ENCODE data around the gene NTM. TPM values are rescaled to one million over a fixed set of nuclear protein-coding genes. Genes with fewer than 3 reads are reported as not detected.

Gene NTM
- polyA plus RNA-seq, 1 donor from 2014 or later: not detected

- H3K36me3 Mint-ChIP-seq: peaks cover 4% of the 10 kb centered on the region
- peaks cover 2 to 8% (median 6%) of the 10 kb centered on the region in 3 donors for H3K9me3 Mint-ChIP-seq
- no peak overlapping the region for H3K27ac Mint-ChIP-seq
- no peak overlapping the region for H3K4me3 Mint-ChIP-seq
- no peaks in the 10 kb centered on the region for H3K27me3 Mint-ChIP-seq
- no peaks in the 10 kb centered on the region for H3K4me1 Mint-ChIP-seq
Measured at GRCh38 chr11:131880976-131881375, 510.6 kb downstream of the NTM start.

GRCh38 chr11:131883332-131883731, 512.9 kb downstream of the NTM start:
- no peaks in the 10 kb centered on the region for H3K27me3 Mint-ChIP-seq
- H3K27ac Mint-ChIP-seq: no peak overlapping the region
- peaks cover 2 to 8% (median 8%) of the 10 kb centered on the region in 3 donors for H3K9me3 Mint-ChIP-seq
- no peaks in the 10 kb centered on the region for H3K4me1 Mint-ChIP-seq
- H3K36me3 Mint-ChIP-seq: peaks cover 2% of the 10 kb centered on the region
- H3K4me3 Mint-ChIP-seq: no peak overlapping the region

GRCh38 chr11:131884461-131885073, 514.2 kb downstream of the NTM start:
- H3K4me3 Mint-ChIP-seq: no peak overlapping the region
- no peaks in the 10 kb centered on the region for H3K4me1 Mint-ChIP-seq
- peaks cover 2 to 8% (median 4%) of the 10 kb centered on the region in 3 donors for H3K9me3 Mint-ChIP-seq
- H3K27me3 Mint-ChIP-seq: no peaks in the 10 kb centered on the region
- H3K27ac Mint-ChIP-seq: no peak overlapping the region
- no peaks in the 10 kb centered on the region for H3K36me3 Mint-ChIP-seq

GRCh38 chr11:131885431-131885830, 515.0 kb downstream of the NTM start:
- H3K27ac Mint-ChIP-seq: no peak overlapping the region
- H3K4me1 Mint-ChIP-seq: no peaks in the 10 kb centered on the region
- peaks cover 0 to 8% (median 4%) of the 10 kb centered on the region in 3 donors for H3K9me3 Mint-ChIP-seq
- no peaks in the 10 kb centered on the region for H3K36me3 Mint-ChIP-seq
- H3K4me3 Mint-ChIP-seq: peak overlapping the region in 1 of 4 donors; percentile 47
- H3K27me3 Mint-ChIP-seq: no peaks in the 10 kb centered on the region

- Mint-ChIP-seq H3K4me1 (no peaks in the 10 kb centered on the region), H3K27me3 (no peaks in the 10 kb centered on the region), H3K27ac (no peak overlapping the region), H3K4me3 (no peak overlapping the region), H3K36me3 (no peaks in the 10 kb centered on the region), H3K9me3 (peaks cover 0 to 8% (median 4%) of the 10 kb centered on the region in 3 donors)
Measured at GRCh38 chr11:131886201-131886600, 515.8 kb downstream of the NTM start.

DNA sequence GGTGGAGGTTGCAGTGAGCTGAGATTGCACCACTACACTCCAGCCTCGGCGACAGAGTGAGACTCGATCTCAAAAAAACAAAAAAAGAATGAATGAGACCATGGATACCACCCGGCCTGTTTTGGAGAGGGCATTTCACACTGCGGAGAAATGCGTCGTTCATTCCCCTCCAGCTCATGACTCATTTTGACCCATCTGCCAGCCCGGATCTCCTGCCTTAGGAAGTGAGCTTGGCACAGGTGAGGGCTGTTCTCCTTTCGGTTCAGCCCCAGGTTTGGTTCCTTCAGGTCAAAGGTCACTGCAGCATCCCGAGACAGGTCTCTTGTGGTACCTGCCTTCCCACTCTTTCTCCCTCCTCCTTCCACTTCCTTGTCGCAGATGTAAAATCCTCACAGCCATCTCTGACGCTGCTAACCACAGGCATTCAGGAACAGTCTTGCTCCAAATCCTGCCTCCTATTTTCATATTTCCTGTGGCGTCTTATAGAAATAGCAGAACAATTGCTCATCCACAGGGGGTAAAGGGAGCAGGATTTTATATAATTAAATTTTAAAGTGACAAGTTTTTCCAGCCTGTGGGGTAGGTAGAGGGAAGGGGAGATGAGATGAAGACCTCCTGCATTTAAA, 517.9 kb downstream of the NTM start:
- H3K27me3 Mint-ChIP-seq: no peaks in the 10 kb centered on the region
- no peak overlapping the region for H3K27ac Mint-ChIP-seq
- H3K4me3 Mint-ChIP-seq: no peak overlapping the region
- no peaks in the 10 kb centered on the region for H3K4me1 Mint-ChIP-seq
- H3K9me3 Mint-ChIP-seq: peaks cover 0 to 5% (median 0%) of the 10 kb centered on the region in 3 donors
- no peaks in the 10 kb centered on the region for H3K36me3 Mint-ChIP-seq

DNA sequence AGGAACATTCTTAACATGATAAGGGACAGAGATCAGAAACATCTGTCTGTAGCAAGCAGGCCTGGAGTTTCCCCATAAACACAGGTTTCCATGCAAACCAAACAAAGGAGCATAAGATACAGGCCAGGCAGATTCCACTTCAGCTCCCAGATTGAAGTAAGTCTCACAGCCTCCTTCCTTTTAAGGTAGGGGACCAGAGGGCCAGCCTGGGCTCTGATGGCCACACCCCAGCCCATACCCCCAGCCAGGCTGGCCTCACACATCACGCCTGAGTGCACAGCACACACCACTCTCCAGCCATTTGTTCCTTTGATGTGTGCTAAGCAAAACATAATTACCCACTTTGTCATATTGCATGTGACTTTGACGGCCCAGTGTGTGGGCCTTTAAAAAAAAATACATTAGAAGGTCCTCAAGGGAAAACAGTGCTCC, 518.7 kb downstream of the NTM start:
- H3K4me3 Mint-ChIP-seq: no peak overlapping the region
- no peak overlapping the region for H3K27ac Mint-ChIP-seq
- H3K36me3 Mint-ChIP-seq: no peaks in the 10 kb centered on the region
- H3K9me3 Mint-ChIP-seq: peaks cover 0 to 5% (median 0%) of the 10 kb centered on the region in 3 donors
- no peaks in the 10 kb centered on the region for H3K27me3 Mint-ChIP-seq
- no peaks in the 10 kb centered on the region for H3K4me1 Mint-ChIP-seq

DNA sequence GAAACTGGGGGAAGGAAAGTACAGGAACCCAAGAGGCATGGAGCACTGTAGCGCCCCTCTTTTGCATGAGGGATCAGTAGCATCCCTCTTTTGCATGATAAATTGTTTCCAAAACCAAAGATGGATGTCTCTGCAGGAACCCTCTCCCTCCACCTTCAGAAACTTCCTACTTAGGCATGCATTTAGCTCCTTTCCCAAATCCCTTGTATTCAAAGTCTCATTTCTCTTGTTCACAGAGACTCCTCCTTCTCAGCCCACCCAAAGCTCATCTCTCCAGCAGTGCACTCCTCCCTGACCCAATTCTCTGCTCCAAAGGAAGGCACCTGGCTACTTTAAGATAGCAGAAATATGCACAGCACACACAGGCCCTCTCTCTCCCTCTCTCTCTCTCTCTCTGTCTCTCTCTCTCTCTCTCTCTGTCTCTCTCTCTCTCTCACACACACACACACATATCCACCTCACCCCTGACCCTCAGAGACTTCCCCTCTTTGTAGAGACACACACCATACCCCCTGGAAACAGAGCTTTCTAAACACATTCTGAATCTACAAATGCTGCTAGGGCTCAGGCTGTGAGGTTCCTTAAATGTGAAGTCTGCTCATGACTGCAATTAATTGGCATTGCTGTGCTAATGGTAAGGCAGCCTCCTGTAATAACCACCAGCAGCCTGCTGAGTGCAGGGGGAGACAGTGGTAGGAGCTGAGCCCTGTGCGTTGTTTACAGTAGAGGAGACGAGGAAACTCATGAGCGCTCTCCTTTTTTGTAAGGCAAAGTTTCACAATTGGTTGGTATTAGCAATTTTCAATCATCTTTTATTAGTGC, 519.6 kb downstream of the NTM start:
- Mint-ChIP-seq H3K27me3 (no peaks in the 10 kb centered on the region), H3K4me3 (no peak overlapping the region), H3K27ac (no peak overlapping the region), H3K9me3 (peaks cover 0 to 5% (median 0%) of the 10 kb centered on the region in 3 donors), H3K4me1 (no peaks in the 10 kb centered on the region), H3K36me3 (no peaks in the 10 kb centered on the region)

DNA sequence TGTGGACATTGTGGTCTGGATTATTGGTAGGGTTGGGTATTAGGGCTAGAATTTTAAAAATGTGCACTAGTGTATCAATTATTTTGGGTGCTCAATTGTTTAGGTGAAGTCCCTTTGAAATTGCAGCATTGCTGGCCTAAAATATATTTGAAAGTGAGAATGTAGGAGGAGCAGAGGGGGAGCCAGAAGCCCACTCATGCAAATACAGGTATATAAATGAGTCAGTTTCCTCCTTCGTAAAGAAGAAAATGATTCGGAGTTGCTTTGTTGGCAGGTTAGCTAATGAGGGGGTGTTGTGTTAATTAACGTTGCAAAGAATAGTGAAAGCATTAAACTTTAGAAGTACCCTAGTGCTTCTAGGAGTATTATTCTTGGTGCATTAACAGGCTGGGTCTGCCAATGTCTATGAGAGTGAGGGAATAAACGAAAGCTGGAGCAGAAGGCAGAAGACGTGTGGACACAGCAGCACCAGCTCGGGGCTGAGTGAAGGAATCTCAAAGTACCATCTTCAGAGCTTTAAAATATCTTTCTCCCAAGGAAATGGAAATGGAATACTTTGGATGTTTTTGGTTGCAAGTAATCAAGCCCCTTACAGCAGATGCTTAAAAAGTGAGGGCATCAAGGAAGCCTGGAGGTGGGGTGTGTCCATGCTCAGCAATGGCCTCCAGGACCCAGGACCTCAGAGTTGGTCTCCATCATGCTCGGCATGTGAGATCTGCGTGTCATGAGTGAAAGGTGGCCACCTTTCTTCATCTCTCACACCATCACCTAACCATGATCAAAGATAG, 522.9 kb downstream of the NTM start:
- Mint-ChIP-seq H3K36me3 (no peaks in the 10 kb centered on the region), H3K9me3 (peaks cover 0 to 2% (median 0%) of the 10 kb centered on the region in 3 donors), H3K27ac (no peak overlapping the region), H3K4me3 (no peak overlapping the region), H3K4me1 (no peaks in the 10 kb centered on the region), H3K27me3 (peaks cover 3% of the 10 kb centered on the region)

- Mint-ChIP-seq H3K36me3 (no peaks in the 10 kb centered on the region), H3K9me3 (peaks cover 0 to 6% (median 0%) of the 10 kb centered on the region in 3 donors), H3K4me1 (no peaks in the 10 kb centered on the region)
Measured at GRCh38 chr11:131893988-131894387, 523.6 kb downstream of the NTM start.

DNA sequence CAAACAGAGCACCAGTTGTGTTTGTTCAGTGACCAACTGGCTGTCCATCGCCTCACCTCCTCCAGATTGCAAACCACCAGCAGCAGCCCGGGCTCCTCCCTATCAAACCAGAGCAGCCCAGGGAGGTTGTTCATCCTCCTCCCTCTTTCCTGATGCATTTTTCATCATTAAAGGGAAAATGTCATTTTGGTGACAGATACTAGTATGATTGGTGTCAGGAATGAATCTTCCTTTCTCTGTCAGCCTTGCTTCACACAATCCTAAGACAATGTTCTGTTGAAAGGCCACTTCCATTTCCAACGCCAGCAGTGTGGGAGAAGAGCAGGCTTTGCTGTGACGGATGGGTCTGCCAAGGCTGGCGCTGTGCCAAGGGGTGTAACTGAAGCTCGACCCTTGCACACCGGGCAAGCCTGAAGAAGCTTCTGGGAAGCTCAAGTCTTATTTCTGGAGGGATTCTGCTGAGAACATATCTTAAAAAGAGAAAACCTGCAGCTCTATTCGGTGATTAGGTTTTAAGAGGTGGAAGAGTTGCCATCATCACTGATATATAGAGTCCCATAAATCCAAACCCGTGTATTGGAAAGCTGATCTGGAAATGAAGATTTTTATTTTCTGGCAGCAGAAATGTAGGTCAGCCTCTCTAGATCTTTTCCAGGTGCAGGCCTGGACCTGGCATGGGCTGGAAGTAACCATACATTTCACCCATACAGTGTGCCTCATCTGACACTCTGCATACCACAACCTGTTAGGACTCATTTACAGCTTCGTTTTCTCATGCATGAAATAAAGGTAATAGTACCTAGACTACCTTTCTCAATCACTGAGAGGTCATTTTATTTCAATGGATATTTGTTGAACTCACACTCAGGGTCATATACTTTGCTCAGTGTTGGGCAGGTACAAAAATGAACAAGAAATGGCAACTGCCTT, 524.5 kb downstream of the NTM start:
- Mint-ChIP-seq H3K4me3 (no peak overlapping the region), H3K27ac (no peak overlapping the region), H3K36me3 (no peaks in the 10 kb centered on the region), H3K9me3 (peaks cover 0 to 8% (median 0%) of the 10 kb centered on the region in 3 donors), H3K27me3 (peaks cover 3% of the 10 kb centered on the region), H3K4me1 (no peaks in the 10 kb centered on the region)

More at GRCh38 chr11:131893988-131894387, 523.6 kb downstream of the NTM start:
- H3K27ac Mint-ChIP-seq: no peak overlapping the region
- peaks cover 3% of the 10 kb centered on the region for H3K27me3 Mint-ChIP-seq
- no peak overlapping the region for H3K4me3 Mint-ChIP-seq

- peaks cover 3% of the 10 kb centered on the region for H3K27me3 Mint-ChIP-seq
- no peaks in the 10 kb centered on the region for H3K4me1 Mint-ChIP-seq
- H3K4me3 Mint-ChIP-seq: no peak overlapping the region
- no peaks in the 10 kb centered on the region for H3K36me3 Mint-ChIP-seq
- no peak overlapping the region for H3K27ac Mint-ChIP-seq
- H3K9me3 Mint-ChIP-seq: peaks cover 0 to 8% (median 0%) of the 10 kb centered on the region in 3 donors
Measured at GRCh38 chr11:131895865-131896264, 525.5 kb downstream of the NTM start.

- no peak overlapping the region for H3K27ac Mint-ChIP-seq
Measured at GRCh38 chr11:131896978-131897615, 526.7 kb downstream of the NTM start.

More at GRCh38 chr11:131896978-131897615, 526.7 kb downstream of the NTM start:
- Mint-ChIP-seq H3K27me3 (peaks cover 3% of the 10 kb centered on the region), H3K4me3 (no peak overlapping the region), H3K36me3 (no peaks in the 10 kb centered on the region), H3K4me1 (no peaks in the 10 kb centered on the region), H3K9me3 (peaks cover 0 to 8% (median 0%) of the 10 kb centered on the region in 3 donors)

Data from IgD-negative memory B cell (primary cell).